Nephron progenitor cell (in vitro differentiated cells): ENCODE data around the gene MCTP2.
A peak's percentile ranks its signal among the peaks of the same experiment; 100 is the strongest.

Experiments
- DNase-seq: peaks from one replicate; pipeline ENCODE4 v3.0.0; 2021
- H3K27ac Mint-ChIP-seq: 2 replicates; pipeline ENCODE4 v1.8.0; 2021; ENCODE audit warnings: mild to moderate bottlenecking, moderate library complexity, mixed read lengths
- H3K27me3 Mint-ChIP-seq: 2 replicates; pipeline ENCODE4 v1.8.0; 2021; ENCODE audit warnings: mild to moderate bottlenecking, low read depth, mixed read lengths; ENCODE audit not compliant: poor library complexity
- H3K36me3 Mint-ChIP-seq: 2 replicates; pipeline ENCODE4 v1.8.0; 2021; ENCODE audit warnings: low read depth, mixed read lengths
- H3K4me1 Mint-ChIP-seq: 2 replicates; pipeline ENCODE4 v1.8.0; 2021; ENCODE audit warnings: mixed read lengths
- H3K4me3 Mint-ChIP-seq: 2 replicates; pipeline ENCODE4 v1.8.0; 2021; ENCODE audit warnings: mild to moderate bottlenecking, moderate library complexity, mixed read lengths
- H3K9me3 Mint-ChIP-seq: 2 replicates; pipeline ENCODE4 v1.8.0; 2021; ENCODE audit warnings: mild to moderate bottlenecking, moderate library complexity, mixed read lengths
- CTCF ChIP-seq: fragments of 200-600 bp; sonication (generic); IDR thresholded peaks from 2 replicates; pipeline ENCODE4 v1.5.0; 2021; ENCODE audit warnings: antibody characterized with exemption

Gene MCTP2

GRCh38 chr15:94324117-94324826 lies 92.9 kb downstream of the MCTP2 start:
- H3K4me3 Mint-ChIP-seq: peak overlapping the region; percentile 61
- DNase-seq: peak; percentile 58
- H3K36me3 Mint-ChIP-seq: no peaks in the 10 kb centered on the region
- peaks cover 22% of the 10 kb centered on the region for H3K4me1 Mint-ChIP-seq
- peak; percentile 86 for TF ChIP-seq CTCF
- peaks cover 3% of the 10 kb centered on the region for H3K27me3 Mint-ChIP-seq
- H3K27ac Mint-ChIP-seq: no peak overlapping the region
- no peaks in the 10 kb centered on the region for H3K9me3 Mint-ChIP-seq

DNA sequence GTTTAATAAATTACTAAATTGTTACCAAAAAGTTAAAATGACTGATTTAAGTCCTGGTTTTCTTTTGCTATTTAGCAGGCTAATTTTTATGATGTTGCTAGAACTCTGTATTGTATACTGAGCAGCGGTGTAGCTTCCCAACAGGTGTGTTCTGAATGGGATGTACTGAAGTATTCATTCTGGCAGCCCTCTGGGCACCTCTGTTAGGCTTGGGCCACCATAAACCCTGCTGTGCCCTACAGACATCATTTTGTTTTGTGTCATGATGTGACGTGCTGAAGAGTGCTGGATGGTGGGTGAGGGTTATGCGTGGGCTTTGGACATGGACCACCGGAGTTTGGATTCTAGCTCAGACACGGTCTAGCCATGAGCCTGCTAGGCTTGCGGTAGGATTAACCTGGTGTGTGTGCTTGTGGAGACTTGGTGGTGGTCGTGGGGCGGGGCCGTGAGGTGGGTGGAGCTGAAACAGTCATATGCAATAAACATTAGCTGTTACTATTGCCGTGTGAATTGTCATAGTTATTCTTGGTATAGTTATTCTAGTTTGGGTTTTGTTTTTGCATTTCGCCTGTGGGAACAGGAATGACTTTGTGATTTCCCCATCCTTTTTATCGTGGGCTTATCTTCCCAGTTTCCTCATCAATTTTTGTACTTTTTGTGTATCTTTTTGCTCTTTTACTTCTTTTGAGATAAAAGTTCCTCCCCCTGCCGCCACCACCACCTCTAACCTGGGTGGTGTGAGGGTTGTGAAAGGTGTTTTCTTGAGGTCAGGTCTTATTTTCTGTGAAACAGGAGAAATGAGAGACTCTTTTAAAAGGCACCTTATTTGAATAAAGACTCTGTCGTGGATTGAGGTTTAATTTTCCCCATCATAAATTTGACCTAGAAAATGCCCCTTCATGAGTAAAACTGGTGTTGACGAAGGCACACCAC lies 93.7 kb downstream of the MCTP2 start:
- Mint-ChIP-seq H3K27ac (peak overlapping the region; percentile 64), H3K9me3 (no peaks in the 10 kb centered on the region), H3K4me3 (no peak overlapping the region), H3K36me3 (no peaks in the 10 kb centered on the region), H3K4me1 (peaks cover 22% of the 10 kb centered on the region), H3K27me3 (peaks cover 6% of the 10 kb centered on the region)
- no peak for TF ChIP-seq CTCF
- DNase-seq: no peak

DNA sequence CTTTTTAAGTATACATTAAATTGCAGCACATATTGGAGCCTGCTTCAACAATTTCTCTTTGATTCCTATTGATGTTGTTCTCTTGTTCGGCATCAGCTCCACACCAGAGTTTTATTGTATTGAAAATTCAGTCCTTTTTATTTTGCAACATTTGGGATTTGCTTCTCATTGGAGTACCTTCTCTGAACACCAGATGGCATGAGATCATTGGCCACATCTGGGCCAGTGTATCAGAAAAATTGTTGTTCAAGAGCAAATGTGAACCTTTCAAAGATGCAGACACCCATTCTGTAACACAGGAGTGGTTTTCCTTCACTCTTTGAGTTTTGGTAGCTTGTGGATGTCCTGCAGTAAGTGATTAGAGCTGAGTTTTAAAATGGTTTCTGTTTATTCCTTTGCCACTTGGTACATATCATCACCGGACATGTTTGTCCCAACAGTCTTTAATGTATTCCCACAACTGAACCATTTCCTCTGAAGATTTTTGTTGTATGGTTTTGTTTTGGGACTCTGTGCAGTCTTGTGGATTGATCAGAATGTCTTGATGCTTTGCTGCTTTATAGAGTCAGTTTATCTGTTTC lies 96.1 kb downstream of the MCTP2 start:
- peak; percentile 78 for TF ChIP-seq CTCF
- peaks cover 13% of the 10 kb centered on the region for H3K27me3 Mint-ChIP-seq
- H3K9me3 Mint-ChIP-seq: no peaks in the 10 kb centered on the region
- no peak overlapping the region for H3K27ac Mint-ChIP-seq
- H3K36me3 Mint-ChIP-seq: no peaks in the 10 kb centered on the region
- H3K4me1 Mint-ChIP-seq: peaks cover 22% of the 10 kb centered on the region
- no peak overlapping the region for H3K4me3 Mint-ChIP-seq
- DNase-seq: peak; percentile 12

DNA sequence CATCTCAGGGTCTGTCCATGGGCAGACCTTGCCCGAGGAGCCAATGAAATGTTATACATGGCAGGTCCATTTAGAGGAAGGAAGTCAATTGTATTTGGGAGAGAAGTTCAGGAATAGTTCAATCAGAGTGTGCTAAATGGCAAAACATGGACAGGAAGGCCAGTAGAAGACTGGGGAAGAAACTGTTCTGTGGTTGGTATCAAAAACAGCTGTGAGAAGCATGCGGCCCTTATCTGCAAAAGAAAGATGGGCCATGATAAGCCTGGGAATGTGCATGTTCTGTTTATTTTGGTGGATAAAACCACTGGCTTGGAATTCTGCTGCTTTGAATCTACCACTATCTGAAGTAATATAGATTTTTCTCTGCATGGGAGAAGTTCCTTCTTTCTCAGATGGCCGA lies 100.4 kb downstream of the MCTP2 start:
- peaks cover 9% of the 10 kb centered on the region for H3K4me1 Mint-ChIP-seq
- DNase-seq: no peak
- no peak overlapping the region for H3K4me3 Mint-ChIP-seq
- no peak overlapping the region for H3K27ac Mint-ChIP-seq
- H3K9me3 Mint-ChIP-seq: no peaks in the 10 kb centered on the region
- H3K36me3 Mint-ChIP-seq: no peaks in the 10 kb centered on the region
- TF ChIP-seq CTCF: no peak
- peaks cover 13% of the 10 kb centered on the region for H3K27me3 Mint-ChIP-seq

DNA sequence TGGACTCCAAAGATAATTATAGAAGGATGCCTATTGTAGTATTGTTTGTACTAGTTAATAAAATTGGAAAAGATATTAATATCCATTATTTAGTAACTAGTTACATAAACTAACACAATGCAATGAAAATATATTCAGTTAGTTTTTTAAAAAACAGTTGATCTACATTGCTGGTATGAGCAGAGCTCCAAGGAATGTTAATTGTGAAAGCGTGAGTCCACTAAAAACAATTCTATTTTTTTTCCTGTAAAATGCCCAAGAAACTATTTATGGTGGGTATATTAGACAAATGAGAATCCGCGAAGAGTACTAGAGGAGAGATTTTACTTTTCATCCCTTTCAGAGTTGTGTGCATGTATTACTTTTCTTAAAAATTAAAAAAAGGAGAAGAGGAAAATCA lies 104.3 kb downstream of the MCTP2 start:
- peaks cover 4% of the 10 kb centered on the region for H3K27me3 Mint-ChIP-seq
- peaks cover 36% of the 10 kb centered on the region for H3K4me1 Mint-ChIP-seq
- no peak overlapping the region for H3K4me3 Mint-ChIP-seq
- H3K36me3 Mint-ChIP-seq: no peaks in the 10 kb centered on the region
- H3K9me3 Mint-ChIP-seq: no peaks in the 10 kb centered on the region
- DNase-seq: no peak
- no peak for TF ChIP-seq CTCF
- no peak overlapping the region for H3K27ac Mint-ChIP-seq
